ENCODE results near the gene GPR171.

Gene GPR171

DNA sequence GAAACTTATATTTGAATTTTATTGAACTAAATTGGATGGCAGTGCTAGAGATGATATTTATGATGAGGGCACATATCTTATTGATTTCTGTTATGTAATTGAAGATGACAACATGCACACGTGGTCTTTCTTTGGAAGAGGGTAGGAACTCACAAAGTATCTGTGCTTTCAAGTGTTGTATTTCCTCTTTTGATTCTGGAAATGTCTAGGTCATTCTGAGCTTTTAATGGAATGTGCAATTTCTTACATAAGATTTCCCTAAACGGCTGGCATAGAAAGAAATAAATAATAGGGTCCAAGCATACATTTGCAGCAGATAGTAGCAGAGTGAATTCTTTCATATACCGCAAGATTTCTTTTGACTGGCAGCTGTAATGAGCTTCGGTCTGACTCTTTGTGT, 10.1 kb upstream of the GPR171 start:
- no peak for DNase-seq

- peak in 1 of 6 experiments; percentile 15 for DNase-seq
Observed at GRCh38 chr3:151210676-151211381, 7.8 kb upstream of the GPR171 start.

- DNase-seq, result peak in 3 of 6 experiments; percentile 19 to 51 (median 43)
Observed at GRCh38 chr3:151209654-151210053, 6.6 kb upstream of the GPR171 start.

- DNase-seq, result no peak
Observed at GRCh38 chr3:151206201-151206600, 3.2 kb upstream of the GPR171 start.

DNA sequence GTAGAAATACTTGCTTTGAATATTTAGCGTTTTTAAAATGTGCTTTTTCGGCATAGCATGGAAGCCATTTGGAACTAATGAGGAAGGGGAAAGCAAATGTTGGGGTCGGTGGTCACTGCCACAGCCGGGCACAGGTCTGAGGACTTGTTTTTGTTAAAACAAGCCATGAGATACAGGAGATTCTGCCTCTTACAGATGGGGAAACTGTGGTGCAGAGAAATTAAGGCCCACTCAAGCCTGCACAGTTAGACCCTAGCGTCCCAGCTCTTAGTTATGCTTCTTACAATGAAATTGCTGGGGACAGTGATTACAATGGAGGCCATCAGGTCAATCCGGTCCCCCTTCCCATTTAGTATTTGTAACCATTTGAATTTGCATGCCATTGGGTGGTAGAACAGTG, 2.5 kb upstream of the GPR171 start:
- DNase-seq, result no peak

- DNase-seq, result peak in 2 of 6 experiments; percentile 6 to 16
Observed at GRCh38 chr3:151204530-151205402, 1.8 kb upstream of the GPR171 start.

GRCh38 chr3:151201051-151201730, 1.8 kb downstream of the GPR171 start:
- peak in 3 of 6 experiments; percentile 10 to 38 (median 31) for DNase-seq

DNA sequence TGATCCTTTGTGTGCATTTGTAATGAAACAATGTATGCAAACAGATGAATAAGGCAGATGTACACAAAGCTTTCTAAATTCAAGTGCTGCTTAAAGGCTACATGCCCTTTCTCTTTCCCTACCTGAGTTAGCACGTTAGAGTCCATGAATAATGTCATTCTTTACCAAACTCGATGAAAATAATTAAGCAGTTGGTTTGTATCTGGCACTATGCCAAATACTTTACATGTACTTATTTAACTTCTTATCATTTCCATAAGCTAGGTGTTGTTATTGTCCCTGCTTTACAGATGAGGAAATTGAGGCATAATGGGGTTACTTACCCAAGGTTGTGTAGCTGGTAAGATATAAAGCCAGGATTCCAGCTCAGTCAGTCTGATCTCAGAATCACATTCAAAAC, 2.4 kb downstream of the GPR171 start:
- DNase-seq, result peak in 2 of 6 experiments; percentile 31 to 38

DNA sequence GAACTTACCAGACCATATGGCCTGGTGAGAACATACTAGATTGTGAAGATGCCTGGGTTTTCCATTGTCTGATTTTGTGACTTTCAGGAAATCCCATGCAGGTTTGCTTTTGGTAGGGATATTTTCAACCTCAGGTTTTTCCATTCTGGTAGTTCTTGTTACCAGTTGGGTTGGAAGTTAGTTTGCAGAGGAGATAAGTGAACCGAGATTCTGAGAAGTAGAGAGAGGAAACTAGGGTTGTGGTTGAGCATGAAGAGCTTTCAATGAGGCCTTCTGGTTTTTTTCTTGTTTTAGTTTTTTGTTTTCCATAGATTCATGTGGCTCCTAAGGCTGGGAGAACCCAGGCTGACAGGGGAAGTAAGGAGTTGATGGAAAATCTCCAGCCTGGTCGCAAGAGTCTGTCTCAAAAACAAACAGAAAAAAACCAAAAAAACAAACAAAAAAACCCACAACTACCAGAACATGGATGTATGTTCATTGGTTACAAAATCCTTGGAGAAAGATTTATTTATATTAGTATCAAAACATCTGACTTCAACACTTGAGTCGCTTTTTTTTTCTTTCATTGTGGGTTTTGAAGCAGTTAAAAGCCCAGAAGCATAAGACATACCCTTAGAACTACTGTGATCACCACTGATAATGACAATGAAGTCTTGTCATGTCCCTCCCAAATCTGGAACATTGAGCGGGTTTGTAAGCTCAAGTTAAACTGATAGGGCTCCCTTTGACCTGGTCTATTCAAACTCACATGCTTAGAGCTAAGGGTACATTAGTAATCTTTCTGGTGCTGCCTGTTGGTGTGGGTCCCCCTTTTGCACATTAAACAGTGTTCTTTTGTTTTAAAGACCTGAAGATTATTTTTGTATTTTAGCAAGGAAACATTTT, 3.2 kb downstream of the GPR171 start:
- DNase-seq, result peak in 2 of 6 experiments; percentile 8 to 25

DNA sequence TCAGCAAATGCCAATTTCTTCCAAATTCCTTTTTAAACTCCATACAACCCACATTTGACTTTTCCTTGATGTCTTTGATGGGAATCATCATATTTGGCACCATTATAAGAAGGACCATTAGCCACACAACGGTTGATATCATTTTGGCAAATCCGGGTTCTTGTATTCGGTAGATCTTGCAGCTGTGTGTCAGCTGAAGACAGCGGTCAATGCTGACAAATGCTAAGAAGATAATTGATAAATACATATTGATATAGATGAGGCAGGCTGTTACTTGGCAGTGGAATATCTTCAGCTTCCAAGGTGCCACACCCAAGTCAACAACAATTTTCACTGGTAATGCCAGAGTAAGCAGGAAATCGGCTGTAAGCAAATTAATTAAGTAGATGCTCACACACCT, 4.2 kb downstream of the GPR171 start:
- DNase-seq, result no peak

DNA sequence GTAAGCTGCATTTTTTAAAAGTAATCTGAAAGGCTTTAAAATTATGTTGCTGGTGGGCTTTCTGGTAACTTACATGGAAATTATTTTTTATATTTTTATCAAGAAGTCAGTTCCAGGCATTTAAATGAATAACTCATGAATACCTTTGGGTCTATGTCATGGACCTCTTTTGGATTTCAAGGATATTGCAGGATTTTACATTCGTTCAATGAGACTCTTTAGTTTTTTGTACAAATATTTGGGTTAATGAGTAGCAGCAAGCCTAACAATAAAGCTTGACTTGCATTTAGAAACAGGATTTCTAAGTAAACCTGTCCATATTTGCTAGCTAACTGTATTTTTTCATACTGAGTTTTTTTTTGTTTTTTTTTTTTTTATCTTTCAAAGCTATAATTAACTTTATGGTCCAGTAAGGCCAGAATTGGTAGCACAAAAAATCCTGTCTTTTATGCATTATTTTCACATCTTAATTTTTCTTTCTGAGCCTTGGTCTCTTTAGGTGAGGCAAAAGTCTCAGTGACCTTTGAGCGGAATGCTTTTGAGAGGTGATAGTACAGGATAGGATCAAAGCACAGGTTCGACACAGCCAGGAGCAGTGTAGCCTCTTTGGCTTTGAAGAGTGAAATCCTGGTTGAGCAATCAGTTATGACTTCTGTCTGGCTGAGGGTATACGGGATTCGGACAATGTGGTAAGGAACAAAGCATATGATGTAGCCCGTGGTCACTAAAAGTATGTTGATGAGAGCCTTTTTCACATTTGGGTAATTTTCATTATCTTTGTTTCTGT, 4.8 kb downstream of the GPR171 start:
- DNase-seq, result no peak

DNA sequence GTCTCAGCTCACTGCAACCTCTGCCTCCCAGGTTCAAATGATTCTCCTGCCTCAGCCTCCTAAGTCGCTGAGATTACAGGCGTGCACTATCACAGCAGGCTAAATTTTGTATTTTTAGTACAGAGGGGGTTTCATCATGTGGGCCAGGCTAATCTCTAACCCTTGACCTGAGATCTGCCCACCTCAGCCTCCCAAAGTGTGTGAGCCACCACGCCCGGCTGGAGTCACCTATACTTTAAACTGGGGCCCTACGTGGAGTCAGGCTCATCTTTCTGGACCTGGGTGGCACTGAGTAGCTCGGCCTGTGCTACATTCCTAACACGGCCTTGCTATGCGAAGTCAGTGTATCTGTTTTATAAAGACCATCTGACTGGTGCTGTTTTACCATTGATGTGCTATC, 5.8 kb downstream of the GPR171 start:
- DNase-seq, result no peak

- DNase-seq, result no peak
Observed at GRCh38 chr3:151196434-151196833, 6.6 kb downstream of the GPR171 start.

DNA sequence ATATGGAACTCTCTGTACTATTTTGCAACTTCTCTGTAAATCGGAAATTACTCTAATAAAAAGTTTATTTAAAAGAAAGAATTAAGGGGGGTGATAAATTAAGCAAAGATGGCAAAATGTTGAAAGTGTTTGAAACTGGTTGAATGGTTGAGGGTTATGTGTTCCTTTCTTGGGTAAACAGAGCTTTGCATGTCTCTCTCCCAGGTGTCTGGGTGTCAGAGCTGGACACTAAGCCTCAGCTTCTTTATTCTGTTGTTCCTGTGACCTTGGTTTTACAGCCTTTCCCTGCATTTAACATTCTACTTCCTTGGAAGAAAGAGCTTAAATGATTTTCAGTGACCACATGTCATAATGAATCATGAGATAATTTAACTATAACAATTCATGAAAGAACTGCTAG, 7.2 kb downstream of the GPR171 start:
- DNase-seq, result no peak

GRCh38 chr3:151192545-151192944, 10.5 kb downstream of the GPR171 start:
- no peak for DNase-seq

DNA sequence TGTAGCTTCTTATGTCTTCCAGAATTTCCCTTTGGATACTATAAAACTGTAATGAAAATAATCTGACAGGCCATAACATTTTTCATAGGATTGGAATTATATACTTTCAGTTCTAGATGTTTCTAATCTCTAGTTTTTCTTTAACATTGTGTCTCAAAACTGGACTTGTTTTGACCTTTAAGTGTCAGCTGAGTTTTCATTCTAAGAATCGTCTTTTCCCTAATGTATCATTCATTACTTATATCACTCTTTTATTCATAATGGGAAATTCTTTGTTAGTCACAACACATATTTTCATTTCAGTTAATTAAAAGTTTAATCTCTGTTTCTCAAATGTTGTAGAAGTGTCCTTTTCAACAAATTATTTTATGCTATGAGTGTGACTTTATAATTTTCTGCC, 11.9 kb downstream of the GPR171 start:
- DNase-seq, result no peak

- DNase-seq, result peak in 3 of 6 experiments; percentile 4 to 53 (median 32)
Observed at GRCh38 chr3:151183265-151183671, 19.7 kb downstream of the GPR171 start.

DNA sequence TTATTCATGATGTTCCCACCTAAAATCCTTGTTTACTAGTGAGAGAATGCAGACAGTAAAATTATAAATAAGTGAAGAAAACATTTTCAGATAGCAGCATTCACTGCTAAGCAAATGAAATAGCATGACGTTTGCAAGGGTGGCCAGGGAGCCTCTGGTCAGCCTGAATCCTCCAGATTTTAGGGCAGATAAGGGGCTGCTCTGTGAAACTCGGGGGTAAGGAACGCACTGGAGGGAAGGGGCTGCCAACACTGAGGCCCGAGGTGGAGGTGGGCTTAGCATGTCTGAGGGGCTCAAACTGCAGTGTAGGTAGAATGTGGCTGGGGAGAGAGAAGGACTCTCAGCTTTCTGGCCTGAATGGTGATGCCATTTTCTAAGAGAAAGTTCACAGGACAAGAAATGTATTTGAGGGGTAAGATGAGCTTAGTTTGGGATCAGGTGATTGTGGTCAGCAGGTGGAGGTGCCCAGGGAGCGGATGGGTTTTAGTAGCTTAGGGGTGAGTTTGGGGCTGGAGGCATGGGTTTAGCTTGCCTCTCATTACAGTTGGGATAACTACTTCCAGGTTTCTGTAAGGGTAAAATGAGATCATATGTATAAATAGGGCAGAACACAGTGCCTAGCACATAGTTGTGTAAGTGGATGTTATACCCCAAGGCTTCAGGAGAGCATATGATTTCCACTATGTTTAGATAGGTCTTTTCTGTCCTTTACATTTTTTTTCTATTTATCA, 20.5 kb downstream of the GPR171 start:
- DNase-seq, result no peak

GRCh38 chr3:151178208-151178845, 24.7 kb downstream of the GPR171 start:
- no peak for DNase-seq

GRCh38 chr3:151175952-151176351, 27.1 kb downstream of the GPR171 start:
- no peak for DNase-seq
